Subcutaneous adipose tissue (tissue), 4 donors: Measurements from ENCODE around the gene PEX7. TPM values are rescaled to one million over a fixed set of nuclear protein-coding genes. Genes with fewer than 3 reads are reported as not detected.

Experiments
- total RNA-seq, 4 donors: library from RNA; depleted of rRNA; stranded (reverse); fragments of >200 nt; gene quantifications; one replicate each; pipeline ENCODE4 v1.1.0, GENCODE V29; 2016
- TF ChIP-seq, protein P1 (sequence below): fragments of 450-650 bp; IDR thresholded peaks from one replicate; pipeline ENCODE4 v1.5.1; 2016; ENCODE audit warnings: low read depth, mild to moderate bottlenecking, control low read depth, antibody characterized with exemption, moderate library complexity

Gene PEX7
- total RNA-seq, 4 donors from 2014 or later: 5.1 to 9.2 (median 8.7) TPM

DNA sequence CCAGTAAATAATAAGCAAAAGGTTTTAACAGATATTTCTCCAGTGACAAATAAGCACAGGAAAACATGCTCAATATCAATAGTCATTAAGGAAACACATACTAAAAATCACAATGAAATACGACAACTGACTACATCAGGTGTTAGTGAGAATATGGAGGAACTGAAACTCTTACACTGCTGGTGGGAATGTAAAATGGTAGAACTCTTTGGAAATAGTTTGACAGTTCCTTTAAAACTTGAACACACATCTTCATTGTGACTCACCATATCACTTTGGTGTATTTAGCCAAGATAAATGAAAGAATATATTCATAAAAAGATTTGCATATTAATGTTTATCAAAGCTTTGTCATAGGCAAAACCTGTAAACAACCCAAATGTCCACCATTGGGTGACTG is 18.8 kb upstream of the PEX7 start:
- TF ChIP-seq, protein P1, sequence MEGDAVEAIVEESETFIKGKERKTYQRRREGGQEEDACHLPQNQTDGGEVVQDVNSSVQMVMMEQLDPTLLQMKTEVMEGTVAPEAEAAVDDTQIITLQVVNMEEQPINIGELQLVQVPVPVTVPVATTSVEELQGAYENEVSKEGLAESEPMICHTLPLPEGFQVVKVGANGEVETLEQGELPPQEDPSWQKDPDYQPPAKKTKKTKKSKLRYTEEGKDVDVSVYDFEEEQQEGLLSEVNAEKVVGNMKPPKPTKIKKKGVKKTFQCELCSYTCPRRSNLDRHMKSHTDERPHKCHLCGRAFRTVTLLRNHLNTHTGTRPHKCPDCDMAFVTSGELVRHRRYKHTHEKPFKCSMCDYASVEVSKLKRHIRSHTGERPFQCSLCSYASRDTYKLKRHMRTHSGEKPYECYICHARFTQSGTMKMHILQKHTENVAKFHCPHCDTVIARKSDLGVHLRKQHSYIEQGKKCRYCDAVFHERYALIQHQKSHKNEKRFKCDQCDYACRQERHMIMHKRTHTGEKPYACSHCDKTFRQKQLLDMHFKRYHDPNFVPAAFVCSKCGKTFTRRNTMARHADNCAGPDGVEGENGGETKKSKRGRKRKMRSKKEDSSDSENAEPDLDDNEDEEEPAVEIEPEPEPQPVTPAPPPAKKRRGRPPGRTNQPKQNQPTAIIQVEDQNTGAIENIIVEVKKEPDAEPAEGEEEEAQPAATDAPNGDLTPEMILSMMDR: no peak

DNA sequence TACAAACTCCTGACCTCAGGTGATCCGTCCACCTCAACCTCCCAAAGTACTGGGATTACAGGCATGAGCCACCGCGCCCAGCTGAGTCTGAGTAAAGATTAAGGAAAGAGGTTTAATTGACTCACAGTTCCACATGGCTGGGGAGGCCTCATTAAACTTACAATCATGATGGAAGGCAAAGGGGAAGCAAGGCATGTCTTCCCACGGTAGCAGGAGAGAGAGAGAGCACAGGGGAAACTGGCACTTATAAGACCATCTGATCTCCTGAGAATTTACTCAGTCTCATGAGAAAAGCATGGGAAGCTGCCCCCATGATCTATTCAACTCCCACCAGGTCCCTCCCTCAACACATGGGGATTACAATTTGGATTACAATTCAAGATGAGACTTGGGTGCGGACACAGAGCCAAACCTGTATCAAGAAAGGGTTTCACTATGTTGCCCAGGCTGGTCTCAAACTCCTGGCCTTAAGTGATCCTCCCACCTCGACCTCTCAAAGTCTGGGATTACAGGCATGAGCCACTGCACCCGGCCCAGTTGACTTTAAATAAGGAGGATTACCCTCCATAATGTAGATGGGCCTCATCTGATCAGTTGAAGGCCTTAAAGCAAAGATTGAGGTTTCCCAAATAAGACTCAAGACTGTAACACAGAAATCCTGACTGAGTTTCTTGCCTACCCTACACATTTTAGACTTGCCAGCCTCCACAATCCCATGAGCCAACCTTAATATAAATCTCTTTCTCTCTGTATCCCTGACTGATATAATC is 13.1 kb upstream of the PEX7 start:
- TF ChIP-seq, protein P1: no peak

DNA sequence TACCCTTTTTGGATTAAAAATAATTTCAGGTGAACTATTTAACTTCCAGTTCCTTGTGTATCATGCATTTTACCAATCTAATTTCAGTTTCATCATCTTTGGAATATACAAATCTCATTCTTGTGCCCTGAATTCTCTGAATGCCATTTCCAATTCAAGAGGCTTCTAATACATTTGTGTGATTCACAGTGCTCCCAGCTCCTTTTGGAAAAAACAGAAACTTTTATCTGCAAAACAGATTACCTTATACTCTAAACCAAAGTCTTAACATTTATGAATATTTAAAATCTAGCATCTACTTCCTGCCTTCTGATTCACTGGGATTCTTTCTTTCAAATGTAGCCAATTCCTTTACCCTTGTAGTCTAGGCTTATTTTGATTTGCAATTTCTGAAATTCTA is 11.1 kb upstream of the PEX7 start:
- TF ChIP-seq, protein P1: no peak

DNA sequence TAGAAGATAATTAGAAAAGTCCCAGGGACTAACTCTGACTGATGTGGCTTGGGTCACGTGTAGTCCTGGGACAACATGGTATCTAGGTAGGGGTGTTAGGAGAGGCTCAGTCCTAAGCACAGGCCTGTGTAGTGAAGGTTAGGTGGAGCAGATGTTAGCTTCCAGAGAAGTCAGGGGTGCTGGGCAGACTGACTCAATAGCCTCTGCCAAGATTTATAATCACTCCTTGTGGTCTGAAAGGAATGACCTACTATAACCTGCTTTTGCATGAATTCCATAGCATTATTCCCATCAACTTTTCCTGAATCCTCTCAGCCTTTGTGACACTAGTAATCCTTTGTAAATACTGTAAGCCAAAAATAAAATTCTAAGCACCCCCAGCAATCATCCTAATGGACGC is 10.2 kb upstream of the PEX7 start:
- TF ChIP-seq, protein P1: no peak

DNA sequence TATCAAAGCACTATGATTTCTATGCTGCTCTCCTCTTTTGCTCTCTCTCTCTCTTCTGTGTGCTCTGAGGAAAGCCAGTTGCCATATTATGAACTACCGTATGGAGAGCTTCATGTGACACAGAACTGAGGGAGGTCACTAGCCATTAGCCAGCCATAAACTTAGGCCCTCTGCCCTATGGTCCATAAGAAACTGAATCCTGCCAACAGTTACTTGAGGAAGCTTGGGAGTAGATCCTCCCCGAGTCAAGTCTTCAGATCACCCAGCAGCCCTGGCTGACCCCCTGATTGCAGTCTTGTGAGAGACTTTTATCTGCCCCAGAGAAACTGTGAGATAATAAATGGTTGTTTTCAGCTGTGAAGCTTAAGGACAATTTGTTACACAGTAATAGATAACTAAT is 5.7 kb upstream of the PEX7 start:
- TF ChIP-seq, protein P1: no peak

DNA sequence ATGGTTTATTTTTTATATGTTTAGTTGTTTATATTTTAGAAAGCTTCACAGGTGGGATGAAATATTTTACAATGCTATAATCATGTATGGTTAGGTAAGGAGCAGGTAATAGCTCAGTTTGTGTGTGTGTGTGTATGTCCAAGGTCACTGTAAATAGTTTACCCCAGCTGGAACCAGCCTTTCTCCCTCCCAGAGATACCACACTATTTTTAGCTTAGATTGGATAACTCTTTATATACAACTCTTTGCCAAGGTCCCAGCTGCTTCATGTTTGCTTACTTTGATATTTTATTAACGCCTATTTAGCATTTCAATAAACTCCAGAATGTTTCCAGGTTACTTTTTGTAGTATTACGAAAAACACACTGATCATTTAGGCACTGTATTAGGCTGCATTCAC is 1.8 kb upstream of the PEX7 start:
- TF ChIP-seq, protein P1: no peak

DNA sequence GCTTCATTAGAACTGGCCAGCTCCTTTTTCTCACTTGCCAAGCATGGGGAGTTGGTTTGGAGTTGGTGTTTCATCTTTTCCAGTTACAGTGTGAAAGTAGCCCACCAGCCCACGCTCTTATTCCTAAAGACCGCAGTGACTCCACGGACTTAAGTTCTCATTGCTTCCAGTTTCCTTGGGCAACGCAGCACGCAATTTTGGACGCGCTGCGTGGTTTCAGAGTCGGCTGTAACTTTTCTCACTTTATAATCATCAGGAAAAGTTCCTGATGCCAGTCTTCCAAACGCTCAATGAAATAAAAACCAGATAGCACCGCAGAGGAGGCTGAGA is 381 bp upstream of the PEX7 start:
- TF ChIP-seq, protein P1: no peak
